Right atrium auricular region (tissue), 2 donors: Measurements from ENCODE around the gene ANXA3. TPM values are rescaled to one million over a fixed set of nuclear protein-coding genes. Genes with fewer than 3 reads are reported as not detected.

ENCODE experiments used
- DNase-seq: peaks from one replicate; pipeline ENCODE4 v3.0.0-alpha.2; 2019; ENCODE audit warnings: low spot score
- H3K27ac ChIP-seq, 2 donors: fragments of 200-600 bp; sonication (generic); 1 replicate in 1 of 2; 2 replicates in 1 of 2; pipeline ENCODE4 v1.5.1; 2016 to 2019
- H3K27me3 ChIP-seq, 2 donors: fragments of 200-600 bp; sonication (generic); one replicate each; pipeline versions ENCODE4 v1.5.1 to v1.6.0; 2017 to 2019
- H3K36me3 ChIP-seq: fragments of 200-600 bp; sonication (generic); one replicate; pipeline ENCODE4 v1.5.1; 2016
- H3K4me1 ChIP-seq, 2 donors: fragments of 200-600 bp; sonication (generic); one replicate each; pipeline versions ENCODE4 v1.5.1 to v1.6.0; 2017 to 2019
- H3K4me3 ChIP-seq, 2 donors: fragments of 200-600 bp; sonication (generic); 1 replicate in 1 of 2; 2 replicates in 1 of 2; pipeline ENCODE4 v1.5.1; 2017 to 2019; ENCODE audit warnings: mild to moderate bottlenecking in 1 of 2, moderate library complexity in 1 of 2
- H3K9me3 ChIP-seq, 2 donors: fragments of 200-600 bp; sonication (generic); one replicate each; pipeline ENCODE4 v1.5.1; 2019
- total RNA-seq, 2 donors: library from RNA; depleted of rRNA; stranded (reverse); fragments of >200 nt; gene quantifications; one replicate each; pipeline ENCODE4 v1.1.0, GENCODE V29; 2016
- TF ChIP-seq, protein P1 (sequence below), 2 donors: fragments of 200-600 bp; sonication (generic); IDR thresholded peaks; one replicate each; pipeline ENCODE4 v1.5.1; 2019; ENCODE audit warnings: antibody characterized with exemption in 2 of 2

The ANXA3 gene
- total RNA-seq, 2 donors from 2014 or later: 39.4 to 54.0 TPM

DNA sequence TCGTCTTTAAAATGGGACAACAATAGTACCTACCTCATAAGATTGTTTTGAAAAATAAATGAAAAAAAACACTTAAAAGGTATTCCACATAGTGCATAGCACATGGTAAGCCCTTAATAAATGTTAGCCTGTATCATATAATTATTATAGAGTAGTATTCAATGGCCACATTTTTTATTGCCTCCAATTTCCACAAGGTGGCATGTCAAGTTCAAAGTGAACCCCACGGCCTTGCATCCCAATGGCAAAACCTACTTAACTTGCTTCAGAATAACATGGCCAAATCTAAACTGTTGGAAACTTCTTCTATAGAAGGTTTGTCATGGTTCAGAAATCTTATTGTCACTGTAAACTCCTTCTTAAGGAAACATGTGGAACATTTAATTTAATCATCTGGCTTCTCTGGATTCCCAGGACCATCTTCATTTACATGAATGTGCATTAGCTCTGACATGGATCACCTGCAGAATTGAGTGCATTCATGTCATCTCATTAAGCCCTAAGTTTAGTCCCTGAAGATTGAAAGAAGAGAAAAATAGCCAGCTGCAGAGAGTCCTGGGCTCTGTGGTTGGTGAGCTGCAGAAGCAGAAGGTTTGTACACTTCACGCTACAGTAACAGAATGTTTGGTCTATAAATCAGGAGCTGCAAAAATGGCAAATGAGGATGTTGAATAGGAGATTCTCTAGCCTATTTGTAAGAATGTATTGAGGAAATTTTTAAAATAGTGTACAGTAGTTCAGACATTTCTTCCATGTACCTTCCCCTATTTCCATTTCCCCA lies 61.0 kb downstream of the ANXA3 start:
- TF ChIP-seq, protein P1, sequence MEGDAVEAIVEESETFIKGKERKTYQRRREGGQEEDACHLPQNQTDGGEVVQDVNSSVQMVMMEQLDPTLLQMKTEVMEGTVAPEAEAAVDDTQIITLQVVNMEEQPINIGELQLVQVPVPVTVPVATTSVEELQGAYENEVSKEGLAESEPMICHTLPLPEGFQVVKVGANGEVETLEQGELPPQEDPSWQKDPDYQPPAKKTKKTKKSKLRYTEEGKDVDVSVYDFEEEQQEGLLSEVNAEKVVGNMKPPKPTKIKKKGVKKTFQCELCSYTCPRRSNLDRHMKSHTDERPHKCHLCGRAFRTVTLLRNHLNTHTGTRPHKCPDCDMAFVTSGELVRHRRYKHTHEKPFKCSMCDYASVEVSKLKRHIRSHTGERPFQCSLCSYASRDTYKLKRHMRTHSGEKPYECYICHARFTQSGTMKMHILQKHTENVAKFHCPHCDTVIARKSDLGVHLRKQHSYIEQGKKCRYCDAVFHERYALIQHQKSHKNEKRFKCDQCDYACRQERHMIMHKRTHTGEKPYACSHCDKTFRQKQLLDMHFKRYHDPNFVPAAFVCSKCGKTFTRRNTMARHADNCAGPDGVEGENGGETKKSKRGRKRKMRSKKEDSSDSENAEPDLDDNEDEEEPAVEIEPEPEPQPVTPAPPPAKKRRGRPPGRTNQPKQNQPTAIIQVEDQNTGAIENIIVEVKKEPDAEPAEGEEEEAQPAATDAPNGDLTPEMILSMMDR (IDR thresholded peaks at IDR 0.05): peak; percentile 53 to 80
- Histone ChIP-seq H3K27me3 (no peaks in the 10 kb centered on the region), H3K9me3 (no peaks in the 10 kb centered on the region), H3K4me3 (no peak overlapping the region), H3K36me3 (no peaks in the 10 kb centered on the region), H3K27ac (peak overlapping the region in 1 of 2 donors; percentile 59), H3K4me1 (peaks cover 0 to 31% of the 10 kb centered on the region in 2 donors)
- DNase-seq: no peak

DNA sequence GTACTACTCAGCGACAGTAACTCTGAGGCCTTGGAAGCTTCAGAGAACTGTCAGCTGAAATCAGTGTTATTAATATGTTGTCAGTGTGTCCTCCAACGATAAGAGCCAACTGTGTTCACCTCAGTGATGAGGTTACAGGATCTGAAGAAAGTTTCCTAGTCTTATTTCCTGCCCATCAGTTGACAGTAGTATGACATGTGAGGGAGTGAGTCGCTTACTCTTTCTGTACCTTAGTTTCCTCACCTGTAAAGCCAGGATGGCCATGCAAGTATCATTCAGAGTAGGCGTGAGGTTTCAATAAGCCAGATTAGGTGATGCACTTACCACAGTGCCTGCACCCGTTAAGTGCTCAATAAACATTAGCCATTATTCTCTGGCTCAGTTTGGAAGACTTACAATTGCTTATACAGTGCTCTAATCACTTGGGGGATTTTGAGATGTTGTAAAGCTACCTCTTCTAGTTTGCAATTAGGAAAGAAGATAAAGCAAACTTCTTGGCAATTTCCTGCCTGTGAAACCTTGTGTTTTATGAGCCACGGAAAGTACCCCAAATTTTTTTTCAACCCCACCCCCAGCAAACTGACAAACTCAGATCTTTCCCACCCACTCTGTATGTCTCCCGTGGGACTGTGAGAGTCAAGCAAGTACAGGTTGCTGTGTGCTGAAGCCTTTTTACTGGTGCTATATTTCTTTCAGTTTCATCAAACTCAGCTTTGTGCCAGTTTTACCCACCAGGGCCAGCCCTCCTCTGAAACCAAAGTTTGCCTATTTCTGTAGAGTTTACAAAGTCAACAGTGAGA lies 62.2 kb downstream of the ANXA3 start:
- H3K36me3 ChIP-seq: no peaks in the 10 kb centered on the region
- H3K27ac ChIP-seq: peak overlapping the region in 1 of 2 donors; percentile 59
- H3K9me3 ChIP-seq: no peaks in the 10 kb centered on the region
- no peak for DNase-seq
- H3K4me3 ChIP-seq: no peak overlapping the region
- peaks cover 0 to 31% of the 10 kb centered on the region in 2 donors for H3K4me1 ChIP-seq
- H3K27me3 ChIP-seq: no peaks in the 10 kb centered on the region
- TF ChIP-seq, protein P1 (IDR thresholded peaks at IDR 0.05): no peak

DNA sequence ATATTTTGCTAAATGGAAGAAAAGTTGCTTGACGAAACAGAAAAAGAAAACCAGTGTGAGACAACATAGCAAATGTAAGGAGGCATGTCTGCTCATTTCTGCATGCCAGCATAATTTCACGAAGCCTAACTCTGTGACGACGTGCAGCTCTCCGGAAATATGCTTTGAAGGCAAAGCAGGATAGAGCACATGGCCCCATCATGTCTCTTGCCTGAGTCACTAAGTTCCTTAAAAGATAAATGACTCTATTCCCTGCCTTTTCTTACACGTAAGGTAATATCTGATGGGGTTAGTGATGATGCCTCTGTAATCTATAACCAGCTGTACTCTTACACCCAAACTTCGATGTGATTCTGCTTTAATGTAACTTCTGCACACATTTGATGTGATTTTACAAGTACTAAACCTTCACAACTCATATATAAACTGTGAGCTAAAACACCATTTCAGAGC lies 64.5 kb downstream of the ANXA3 start:
- H3K4me3 ChIP-seq: no peak overlapping the region
- TF ChIP-seq, protein P1 (IDR thresholded peaks at IDR 0.05): no peak
- no peak for DNase-seq
- H3K9me3 ChIP-seq: no peaks in the 10 kb centered on the region
- H3K27me3 ChIP-seq: no peaks in the 10 kb centered on the region
- H3K36me3 ChIP-seq: no peaks in the 10 kb centered on the region
- peaks cover 0 to 26% of the 10 kb centered on the region in 2 donors for H3K4me1 ChIP-seq
- H3K27ac ChIP-seq: no peak overlapping the region

DNA sequence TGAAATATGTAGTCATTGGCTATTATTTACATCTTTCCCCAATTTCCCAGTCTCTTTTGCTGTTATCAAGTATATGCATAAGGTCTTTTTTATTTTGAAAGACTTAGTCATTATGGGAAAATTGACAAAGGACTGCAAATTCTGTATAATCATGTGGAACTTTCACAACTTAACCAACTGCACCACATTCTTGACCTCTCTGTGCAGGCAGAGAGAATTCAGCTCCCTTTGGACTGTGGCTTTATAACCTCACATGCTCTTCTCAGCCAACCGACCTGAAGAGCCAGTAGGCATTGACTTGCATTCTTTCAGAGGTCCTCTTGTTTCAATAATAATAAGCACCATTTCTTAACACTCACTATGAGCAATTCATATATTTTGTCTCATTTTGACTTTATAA lies 66.9 kb downstream of the ANXA3 start:
- Histone ChIP-seq H3K4me3 (no peak overlapping the region), H3K9me3 (no peaks in the 10 kb centered on the region), H3K4me1 (peaks cover 0 to 28% of the 10 kb centered on the region in 2 donors), H3K36me3 (no peaks in the 10 kb centered on the region), H3K27me3 (no peaks in the 10 kb centered on the region), H3K27ac (no peak overlapping the region)
- no peak for DNase-seq
- TF ChIP-seq, protein P1 (IDR thresholded peaks at IDR 0.05): no peak

DNA sequence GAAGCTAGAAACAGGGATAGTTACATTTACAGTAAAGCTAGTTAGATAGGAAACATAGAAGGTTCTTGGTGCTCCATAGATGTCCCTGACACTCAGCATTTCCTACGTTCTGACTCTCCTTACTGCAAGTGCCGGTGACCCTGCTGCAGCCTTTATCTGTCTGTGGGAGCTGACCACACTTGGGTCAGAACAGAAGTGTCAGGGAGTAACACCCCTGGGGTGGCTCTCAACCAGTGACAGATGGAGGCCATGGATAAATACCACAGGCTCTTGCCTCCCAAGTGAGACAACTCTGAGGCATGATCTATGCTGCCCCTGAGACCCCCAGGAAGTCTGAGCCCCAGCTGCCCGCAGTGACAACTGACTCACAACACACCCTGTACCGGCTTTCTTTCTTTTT lies 69.8 kb downstream of the ANXA3 start:
- Histone ChIP-seq H3K36me3 (no peaks in the 10 kb centered on the region), H3K9me3 (no peaks in the 10 kb centered on the region), H3K4me1 (peaks cover 0 to 12% of the 10 kb centered on the region in 2 donors), H3K4me3 (no peak overlapping the region), H3K27ac (peak overlapping the region; percentile 10 to 45), H3K27me3 (no peaks in the 10 kb centered on the region)
- DNase-seq: no peak
- TF ChIP-seq, protein P1 (IDR thresholded peaks at IDR 0.05): no peak
